Lower leg skin (tissue), 3 donors: ENCODE measurements around the gene C11orf21.

Source experiments
- CTCF ChIP-seq, 3 donors: fragments of 450-650 bp; IDR thresholded peaks; one replicate each; pipeline ENCODE4 v1.5.1; 2016; ENCODE audit warnings: antibody characterized with exemption in 3 of 3, mild to moderate bottlenecking in 3 of 3, moderate library complexity in 2 of 3
- POLR2A ChIP-seq, 2 donors: fragments of 450-650 bp; IDR thresholded peaks; one replicate each; pipeline ENCODE4 v1.6.1; 2016 to 2017; ENCODE audit warnings: antibody characterized with exemption in 2 of 2, mild to moderate bottlenecking in 1 of 2, moderate library complexity in 1 of 2

- TF ChIP-seq CTCF (IDR thresholded peaks at IDR 0.05), result no peak
- no peak for TF ChIP-seq POLR2A (IDR thresholded peaks at IDR 0.05)
Measured at GRCh38 chr11:2319791-2320472, 18.2 kb upstream of the C11orf21 start.
